ENCODE data around the gene NEK2. TPM values are rescaled to one million over a fixed set of nuclear protein-coding genes. Genes with fewer than 3 reads are reported as not detected.
A peak's percentile ranks its signal among the peaks of the same experiment; 100 is the strongest.
"Not testable (repeated sequence)": the region's sequence is repeated elsewhere in the genome, so short reads cannot be mapped to it uniquely, and the experiment has no call there.

Gene NEK2
- total and polyA plus RNA-seq, 4 donors, result 0.61 to 5.9 (median 0.83) TPM

- Histone ChIP-seq H3K27me3 (ENCODE audit: control insufficient read depth in 3 of 3, insufficient read depth in 3 of 3, low read length in 2 of 3) (no peaks in the 10 kb centered on the region), H3K36me3 (ENCODE audit: control insufficient read depth in 4 of 4, insufficient read depth in 4 of 4, low read length in 4 of 4) (no peaks in the 10 kb centered on the region), H3K4me1 (ENCODE audit: control insufficient read depth in 5 of 5, insufficient read depth in 5 of 5, low read length in 5 of 5) (no peaks in the 10 kb centered on the region), H3K27ac (ENCODE audit: low read depth in 1 of 2, low read length in 1 of 2) (no peak overlapping the region), H3K9me3 (ENCODE audit: control insufficient read depth in 4 of 4, insufficient read depth in 3 of 4, low read length in 3 of 4) (no peaks in the 10 kb centered on the region), H3K4me3 (no peak overlapping the region), H3K9ac (ENCODE audit: insufficient read depth in 1 of 2, low read length in 2 of 2) (no peak overlapping the region)
- DNase-seq (no peak), ATAC-seq (ENCODE audit: insufficient read depth, low FRiP score) (no peak)
- WGBS, 2 donors, result 86 to 92% methylated on average over 6 of the region's 6 CpGs
- no peak for TF ChIP-seq CTCF (IDR thresholded peaks at IDR 0.05; ENCODE audit: control extremely low read depth, extremely low read depth)
Measured at GRCh38 chr1:211722277-211723175, 47.1 kb upstream of the NEK2 start.

GRCh38 chr1:211716555-211716954 is 41.1 kb upstream of the NEK2 start:
- DNase-seq; H3K9me3 ChIP-seq (ENCODE audit: control insufficient read depth in 4 of 4, insufficient read depth in 3 of 4, low read length in 3 of 4); H3K4me3 ChIP-seq; H3K27ac ChIP-seq (ENCODE audit: low read depth in 1 of 2, low read length in 1 of 2); H3K36me3 ChIP-seq (ENCODE audit: control insufficient read depth in 4 of 4, insufficient read depth in 4 of 4, low read length in 4 of 4); H3K4me1 ChIP-seq (ENCODE audit: control insufficient read depth in 5 of 5, insufficient read depth in 5 of 5, low read length in 5 of 5); ATAC-seq (ENCODE audit: insufficient read depth, low FRiP score); H3K9ac ChIP-seq (ENCODE audit: insufficient read depth in 1 of 2, low read length in 2 of 2); H3K27me3 ChIP-seq (ENCODE audit: control insufficient read depth in 3 of 3, insufficient read depth in 3 of 3, low read length in 2 of 3): not testable (repeated sequence)
- 89 to 98% methylated on average over 4 of the region's 4 CpGs for WGBS, 2 donors

- no peak for DNase-seq
- Histone ChIP-seq H3K27ac (ENCODE audit: low read depth in 1 of 2, low read length in 1 of 2) (no peak overlapping the region), H3K9ac (ENCODE audit: insufficient read depth in 1 of 2, low read length in 2 of 2) (peak overlapping the region in 1 of 2 donors; percentile 11), H3K36me3 (ENCODE audit: control insufficient read depth in 4 of 4, insufficient read depth in 4 of 4, low read length in 4 of 4) (no peaks in the 10 kb centered on the region), H3K4me3 (no peak overlapping the region), H3K9me3 (ENCODE audit: control insufficient read depth in 4 of 4, insufficient read depth in 3 of 4, low read length in 3 of 4) (peaks cover 0 to 2% (median 0%) of the 10 kb centered on the region in 4 donors), H3K4me1 (ENCODE audit: control insufficient read depth in 5 of 5, insufficient read depth in 5 of 5, low read length in 5 of 5) (no peaks in the 10 kb centered on the region), H3K27me3 (ENCODE audit: control insufficient read depth in 3 of 3, insufficient read depth in 3 of 3, low read length in 2 of 3) (no peaks in the 10 kb centered on the region)
- no peak for ATAC-seq (ENCODE audit: insufficient read depth, low FRiP score)
- no peak for TF ChIP-seq CTCF (IDR thresholded peaks at IDR 0.05; ENCODE audit: control extremely low read depth, extremely low read depth)
- WGBS, 2 donors, result 70 to 95% methylated on average over 2 of the region's 2 CpGs
Measured at GRCh38 chr1:211715971-211716370, 40.5 kb upstream of the NEK2 start.

- H3K9me3 ChIP-seq (ENCODE audit: control insufficient read depth in 4 of 4, insufficient read depth in 3 of 4, low read length in 3 of 4), result peaks cover 0 to 2% (median 0%) of the 10 kb centered on the region in 4 donors
- H3K36me3 ChIP-seq (ENCODE audit: control insufficient read depth in 4 of 4, insufficient read depth in 4 of 4, low read length in 4 of 4), result no peaks in the 10 kb centered on the region
- no peak for DNase-seq
- TF ChIP-seq CTCF (IDR thresholded peaks at IDR 0.05; ENCODE audit: control extremely low read depth, extremely low read depth), result no peak
- H3K27me3 ChIP-seq (ENCODE audit: control insufficient read depth in 3 of 3, insufficient read depth in 3 of 3, low read length in 2 of 3), result no peaks in the 10 kb centered on the region
- H3K27ac ChIP-seq (ENCODE audit: low read depth in 1 of 2, low read length in 1 of 2), result no peak overlapping the region
- H3K4me1 ChIP-seq (ENCODE audit: control insufficient read depth in 5 of 5, insufficient read depth in 5 of 5, low read length in 5 of 5), result no peaks in the 10 kb centered on the region
- ATAC-seq (ENCODE audit: insufficient read depth, low FRiP score), result no peak
- 68 to 73% methylated on average over 5 of the region's 5 CpGs for WGBS, 2 donors
- H3K9ac ChIP-seq (ENCODE audit: insufficient read depth in 1 of 2, low read length in 2 of 2), result no peak overlapping the region
- H3K4me3 ChIP-seq, result no peak overlapping the region
Measured at GRCh38 chr1:211714154-211714553, 38.7 kb upstream of the NEK2 start.
